ENCODE data around the gene NFATC1. TPM values are rescaled to one million over a fixed set of nuclear protein-coding genes. Genes with fewer than 3 reads are reported as not detected.

NFATC1 gene
- total RNA-seq, 4 donors from 2014 or later = 5.3 to 19.1 (median 11.8) TPM

DNA sequence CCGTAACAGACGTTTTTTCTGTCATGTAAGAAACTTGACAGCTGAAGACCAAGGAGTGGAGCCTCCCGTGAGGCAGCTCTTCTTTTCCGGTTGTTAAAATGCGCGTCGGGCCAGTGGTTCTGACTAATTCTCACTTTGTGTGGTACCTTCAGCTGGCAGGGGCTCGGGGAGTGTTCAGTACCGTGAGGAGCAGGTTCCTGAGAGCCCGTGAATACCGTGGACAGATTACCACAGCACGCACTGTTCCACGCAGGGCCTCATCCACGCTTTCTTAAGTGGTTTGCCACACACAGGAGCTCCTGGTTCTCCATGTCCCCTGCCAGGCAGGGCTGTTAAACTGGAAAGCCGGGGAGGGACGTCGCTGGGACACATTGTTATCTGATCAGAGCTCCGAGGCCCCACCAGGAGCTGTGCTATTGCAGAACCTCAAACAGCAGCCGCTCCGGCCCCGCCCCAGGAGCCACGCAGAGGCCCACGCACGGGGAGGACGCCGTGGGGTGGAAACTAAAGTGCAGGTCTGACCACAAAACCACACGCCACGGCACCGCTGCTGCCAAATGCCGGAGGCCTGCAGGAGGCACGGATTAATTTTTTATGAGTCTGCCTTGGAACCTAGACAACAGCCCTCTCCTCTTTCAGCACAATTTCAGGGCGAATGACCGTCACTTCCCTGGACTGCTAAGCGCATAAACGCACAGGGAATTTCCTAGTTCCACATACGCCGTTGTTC lies 43.3 kb downstream of the NFATC1 start:
- H3K9me3 ChIP-seq = no peaks in the 10 kb centered on the region
- no peak overlapping the region for H3K27ac ChIP-seq
- no peaks in the 10 kb centered on the region for H3K36me3 ChIP-seq
- TF ChIP-seq EP300 (IDR thresholded peaks at IDR 0.05; ENCODE audit: low read depth) (no peak), POLR2AphosphoS5 (IDR thresholded peaks at IDR 0.05) (no peak)
- H3K27me3 ChIP-seq = peaks cover 4% of the 10 kb centered on the region
- intact Hi-C loops (cut with DNase I; ENCODE audit: low total_unique reads) = no loop called here
- no peak for DNase-seq
- no peak overlapping the region for H3K4me3 ChIP-seq
- H3K4me1 ChIP-seq = peaks cover 0 to 12% (median 0%) of the 10 kb centered on the region in 4 donors
- WGBS, 2 donors (ENCODE audit: low coverage in 1 of 2) = 64% methylated on average over 36 of the region's 37 CpGs; no CpG with 5 or more reads in 1 of the 2 donors
- in situ Hi-C loops (cut with MboI; ENCODE audit: low pct_ligation_motif_present in 1 of 4, low pct_unique_long_range_greater_than_20kb in 1 of 4, low sequenced_read_pairs in 3 of 4) = no loop called here

GRCh38 chr18:79439628-79440023 lies 43.9 kb downstream of the NFATC1 start:
- H3K36me3 ChIP-seq = no peaks in the 10 kb centered on the region
- TF ChIP-seq POLR2AphosphoS5 (IDR thresholded peaks at IDR 0.05) (no peak), EP300 (IDR thresholded peaks at IDR 0.05; ENCODE audit: low read depth) (no peak), POLR2A (IDR thresholded peaks at IDR 0.05) (no peak)
- TF ChIP-seq, protein P1, sequence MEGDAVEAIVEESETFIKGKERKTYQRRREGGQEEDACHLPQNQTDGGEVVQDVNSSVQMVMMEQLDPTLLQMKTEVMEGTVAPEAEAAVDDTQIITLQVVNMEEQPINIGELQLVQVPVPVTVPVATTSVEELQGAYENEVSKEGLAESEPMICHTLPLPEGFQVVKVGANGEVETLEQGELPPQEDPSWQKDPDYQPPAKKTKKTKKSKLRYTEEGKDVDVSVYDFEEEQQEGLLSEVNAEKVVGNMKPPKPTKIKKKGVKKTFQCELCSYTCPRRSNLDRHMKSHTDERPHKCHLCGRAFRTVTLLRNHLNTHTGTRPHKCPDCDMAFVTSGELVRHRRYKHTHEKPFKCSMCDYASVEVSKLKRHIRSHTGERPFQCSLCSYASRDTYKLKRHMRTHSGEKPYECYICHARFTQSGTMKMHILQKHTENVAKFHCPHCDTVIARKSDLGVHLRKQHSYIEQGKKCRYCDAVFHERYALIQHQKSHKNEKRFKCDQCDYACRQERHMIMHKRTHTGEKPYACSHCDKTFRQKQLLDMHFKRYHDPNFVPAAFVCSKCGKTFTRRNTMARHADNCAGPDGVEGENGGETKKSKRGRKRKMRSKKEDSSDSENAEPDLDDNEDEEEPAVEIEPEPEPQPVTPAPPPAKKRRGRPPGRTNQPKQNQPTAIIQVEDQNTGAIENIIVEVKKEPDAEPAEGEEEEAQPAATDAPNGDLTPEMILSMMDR (IDR thresholded peaks at IDR 0.05) = no peak
- no peak overlapping the region for H3K27ac ChIP-seq
- WGBS, 2 donors (ENCODE audit: low coverage in 1 of 2) = 71 to 74% methylated on average over 9 to 16 of the region's 16 CpGs
- in situ Hi-C loops (cut with MboI; ENCODE audit: low pct_ligation_motif_present in 1 of 4, low pct_unique_long_range_greater_than_20kb in 1 of 4, low sequenced_read_pairs in 3 of 4) (no loop called here), intact Hi-C loops (cut with DNase I; ENCODE audit: low total_unique reads) (no loop called here)
- no peak overlapping the region for H3K4me3 ChIP-seq
- peaks cover 0 to 12% (median 0%) of the 10 kb centered on the region in 4 donors for H3K4me1 ChIP-seq
- peaks cover 4% of the 10 kb centered on the region for H3K27me3 ChIP-seq
- DNase-seq = no peak
- H3K9me3 ChIP-seq = no peaks in the 10 kb centered on the region

- Histone ChIP-seq H3K27ac (no peak overlapping the region), H3K36me3 (no peaks in the 10 kb centered on the region), H3K4me3 (no peak overlapping the region), H3K27me3 (peaks cover 4% of the 10 kb centered on the region), H3K9me3 (no peaks in the 10 kb centered on the region), H3K4me1 (peaks cover 0 to 12% (median 0%) of the 10 kb centered on the region in 4 donors)
- in situ Hi-C loops (cut with MboI; ENCODE audit: low pct_ligation_motif_present in 1 of 4, low pct_unique_long_range_greater_than_20kb in 1 of 4, low sequenced_read_pairs in 3 of 4) (no loop called here), intact Hi-C loops (cut with DNase I; ENCODE audit: low total_unique reads) (no loop called here)
- DNase-seq = peak; percentile 70
- no peak for TF ChIP-seq POLR2AphosphoS5 (IDR thresholded peaks at IDR 0.05)
- TF ChIP-seq POLR2A (IDR thresholded peaks at IDR 0.05) = no peak
- TF ChIP-seq, protein P1 (IDR thresholded peaks at IDR 0.05) = no peak
- TF ChIP-seq EP300 (IDR thresholded peaks at IDR 0.05; ENCODE audit: low read depth) = no peak
- WGBS, 2 donors (ENCODE audit: low coverage in 1 of 2) = 58% methylated on average over 30 of the region's 31 CpGs; no CpG with 5 or more reads in 1 of the 2 donors
Observed at GRCh38 chr18:79440316-79441110, 44.8 kb downstream of the NFATC1 start.

DNA sequence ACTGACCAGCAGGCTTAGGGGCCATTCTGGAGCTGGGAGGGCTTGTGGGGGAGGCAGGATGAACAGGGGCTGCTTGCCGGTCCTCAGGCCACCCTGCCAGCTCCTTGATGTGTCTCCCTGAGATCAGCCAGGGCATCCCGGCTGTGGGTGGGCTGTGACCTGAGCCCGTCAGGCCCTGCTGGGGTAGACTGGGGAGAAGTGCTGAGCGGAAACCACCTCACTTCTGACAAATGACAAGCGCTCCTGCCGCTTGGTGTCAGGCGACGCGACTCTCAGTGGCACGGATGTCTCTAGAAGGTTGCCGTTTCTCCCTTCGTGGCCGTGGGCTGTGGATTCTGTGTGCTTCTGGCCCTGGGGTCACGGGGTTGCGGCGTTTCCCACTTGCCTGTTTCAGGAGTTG lies 45.7 kb downstream of the NFATC1 start:
- Histone ChIP-seq H3K4me3 (no peak overlapping the region), H3K36me3 (no peaks in the 10 kb centered on the region), H3K4me1 (peaks cover 0 to 12% (median 0%) of the 10 kb centered on the region in 4 donors), H3K27me3 (peaks cover 4% of the 10 kb centered on the region), H3K9me3 (no peaks in the 10 kb centered on the region), H3K27ac (no peak overlapping the region)
- intact Hi-C loops (cut with DNase I; ENCODE audit: low total_unique reads) = no loop called here
- no peak for TF ChIP-seq EP300 (IDR thresholded peaks at IDR 0.05; ENCODE audit: low read depth)
- no peak for TF ChIP-seq POLR2AphosphoS5 (IDR thresholded peaks at IDR 0.05)
- no peak for TF ChIP-seq POLR2A (IDR thresholded peaks at IDR 0.05)
- TF ChIP-seq, protein P1 (IDR thresholded peaks at IDR 0.05) = no peak
- DNase-seq = no peak
- in situ Hi-C loops (cut with MboI; ENCODE audit: low pct_ligation_motif_present in 1 of 4, low pct_unique_long_range_greater_than_20kb in 1 of 4, low sequenced_read_pairs in 3 of 4) = no loop called here
- WGBS, 2 donors (ENCODE audit: low coverage in 1 of 2) = 97% methylated on average over 16 of the region's 16 CpGs; no CpG with 5 or more reads in 1 of the 2 donors

Data from transverse colon (tissue), 4 donors.